WTC11 (cell line): ENCODE results near the gene SLC26A2. TPM values are rescaled to one million over a fixed set of nuclear protein-coding genes. Genes with fewer than 3 reads are reported as not detected.

Experiments used
- ATAC-seq: fragments of 200-7000 bp; cut with Tn5 transposase; 2 replicates; pipeline ENCODE4 v1.10.0; 2021; ENCODE audit warnings: mild to moderate bottlenecking, moderate library complexity
- CTCF ChIA-PET: fragments of 300-600 bp; sonication (Branson Sonifier 250); formaldehyde crosslinking; loops from one replicate; lab custom pipeline; 2021; ENCODE audit warnings: antibody characterized with exemption; lab: Charles Lee
- POLR2A ChIA-PET: fragments of 350-600 bp; sonication (Branson Sonifier 250); formaldehyde crosslinking; loops from one replicate; lab custom pipeline; 2021; ENCODE audit warnings: antibody characterized with exemption; lab: Charles Lee
- DNase-seq: peaks from one replicate; pipeline ENCODE4 v3.0.0; 2021; ENCODE audit warnings: low spot score
- H3K27ac Mint-ChIP-seq: 2 replicates; pipeline ENCODE4 v1.8.0; 2021; ENCODE audit warnings: mixed read lengths
- H3K27me3 Mint-ChIP-seq: 2 replicates; pipeline ENCODE4 v1.8.0; 2021; ENCODE audit warnings: low read depth, mild to moderate bottlenecking, moderate library complexity, mixed read lengths
- H3K36me3 Mint-ChIP-seq: 2 replicates; pipeline ENCODE4 v1.8.0; 2021; ENCODE audit warnings: mixed read lengths
- H3K4me1 Mint-ChIP-seq: 2 replicates; pipeline ENCODE4 v1.8.0; 2022; ENCODE audit warnings: mixed read lengths
- H3K4me3 Mint-ChIP-seq: 2 replicates; pipeline ENCODE4 v1.8.0; 2021; ENCODE audit warnings: mild to moderate bottlenecking, moderate library complexity, mixed read lengths
- H3K9me3 Mint-ChIP-seq: 2 replicates; pipeline ENCODE4 v1.8.0; 2021; ENCODE audit warnings: mixed read lengths
- ARID4B ChIP-seq: sonication (generic); formaldehyde crosslinking; IDR thresholded peaks from 2 replicates; pipeline ENCODE4 v1.8.0; 2023; ENCODE audit warnings: missing genetic modification reagents, mild to moderate bottlenecking, borderline replicate concordance
- ATF3 ChIP-seq: sonication (generic); formaldehyde crosslinking; conservative IDR thresholded peaks from 2 replicates; pipeline ENCODE4 v1.8.1; 2022; ENCODE audit warnings: mild to moderate bottlenecking, missing genetic modification reagents
- CBFB ChIP-seq: sonication (generic); formaldehyde crosslinking; IDR thresholded peaks from 2 replicates; pipeline ENCODE4 v1.8.1; 2022; ENCODE audit warnings: mild to moderate bottlenecking, low read depth, missing genetic modification reagents
- CTCF ChIP-seq: fragments of 200-600 bp; IDR thresholded peaks from 2 replicates; pipeline ENCODE4 v1.8.0; 2022; ENCODE audit warnings: antibody characterized with exemption
- EMX1 ChIP-seq: fragments of 250-450 bp; sonication (Bioruptor Pico); IDR thresholded peaks from 2 replicates; pipeline ENCODE4 v1.8.0; 2021; ENCODE audit warnings: mild to moderate bottlenecking
- IRF1 ChIP-seq: sonication (generic); formaldehyde crosslinking; IDR thresholded peaks from 2 replicates; pipeline ENCODE4 v1.8.0; 2023; ENCODE audit warnings: missing genetic modification reagents
- MXD4 ChIP-seq: fragments of 250-450 bp; sonication (Bioruptor Pico); IDR thresholded peaks from 2 replicates; pipeline ENCODE4 v1.8.0; 2021; ENCODE audit warnings: mild to moderate bottlenecking, moderate library complexity, borderline replicate concordance
- NR1H2 ChIP-seq: sonication (generic); formaldehyde crosslinking; IDR thresholded peaks from 2 replicates; pipeline ENCODE4 v1.9.0; 2021; ENCODE audit warnings: mild to moderate bottlenecking, moderate library complexity, missing genetic modification reagents
- OVOL2 ChIP-seq: fragments of 250-450 bp; sonication (Bioruptor Pico); IDR thresholded peaks from 2 replicates; pipeline ENCODE4 v1.9.0; 2021; ENCODE audit warnings: mild to moderate bottlenecking, borderline replicate concordance
- SP1 ChIP-seq: sonication (generic); formaldehyde crosslinking; conservative IDR thresholded peaks from 2 replicates; pipeline ENCODE4 v1.8.1; 2022; ENCODE audit warnings: missing genetic modification reagents
- TP53 ChIP-seq: sonication (generic); formaldehyde crosslinking; IDR thresholded peaks from 2 replicates; pipeline ENCODE4 v1.8.1; 2023; ENCODE audit warnings: mild to moderate bottlenecking, missing genetic modification reagents
- ZBTB21 ChIP-seq: sonication (generic); formaldehyde crosslinking; IDR thresholded peaks from 2 replicates; pipeline ENCODE4 v1.8.1; 2023; ENCODE audit warnings: mild to moderate bottlenecking, missing genetic modification reagents, borderline replicate concordance
- ZSCAN18 ChIP-seq: fragments of 250-450 bp; sonication (Bioruptor Pico); IDR thresholded peaks from 2 replicates; pipeline ENCODE4 v2.1.2; 2022; ENCODE audit warnings: mild to moderate bottlenecking, moderate library complexity
- total RNA-seq: library from RNA; stranded (reverse); gene quantifications from 3 replicates; pipeline ENCODE4 v1.2.3, GENCODE V29; 2021

Gene SLC26A2
- total RNA-seq, 1 experiment from 2014 or later: 11.1 TPM

GRCh38 chr5:149941795-149942194, 18.8 kb upstream of the SLC26A2 start:
- H3K9me3 Mint-ChIP-seq: no peaks in the 10 kb centered on the region
- no peak overlapping the region for H3K4me3 Mint-ChIP-seq

More at GRCh38 chr5:149941795-149942194, 18.8 kb upstream of the SLC26A2 start:
- no peak for DNase-seq
- ChIA-PET POLR2A (no interaction called here), CTCF (interaction anchor here (1.5 kb wide), 1 partner anchor 49 kb away, joined by 4 read pairs; no protein-coding TSS in a partner anchor)
- no peak overlapping the region for H3K27ac Mint-ChIP-seq
- TF ChIP-seq TP53 (CRISPR knock-in tag) (no peak), MXD4 (no peak), ZSCAN18 (CRISPR knock-in tag) (no peak), NR1H2 (CRISPR knock-in tag) (no peak), IRF1 (CRISPR knock-in tag) (no peak), EMX1 (CRISPR knock-in tag) (no peak), CBFB (CRISPR knock-in tag) (no peak), CTCF (no peak), OVOL2 (CRISPR knock-in tag) (no peak), ARID4B (CRISPR knock-in tag) (no peak), SP1 (CRISPR knock-in tag) (no peak), ZBTB21 (CRISPR knock-in tag) (no peak), ATF3 (CRISPR knock-in tag) (no peak)
- ATAC-seq: no peak
- peaks cover 6% of the 10 kb centered on the region; the same call in 1 of the 2 replicates for H3K4me1 Mint-ChIP-seq
- no peaks in the 10 kb centered on the region for H3K27me3 Mint-ChIP-seq
- H3K36me3 Mint-ChIP-seq: no peaks in the 10 kb centered on the region
